Gastrocnemius medialis (tissue), 4 donors: Measurements from ENCODE around the gene FGD4.
"Not testable (repeated sequence)": the region's sequence is repeated elsewhere in the genome, so short reads cannot be mapped to it uniquely, and the experiment has no call there.

Source experiments
- POLR2A ChIP-seq, 2 donors: fragments of 450-650 bp; IDR thresholded peaks; one replicate each; pipeline ENCODE4 v1.6.1; 2017; ENCODE audit warnings: antibody characterized with exemption in 2 of 2, mild to moderate bottlenecking in 2 of 2, moderate library complexity in 2 of 2
- TF ChIP-seq, protein P1 (sequence below), 5 experiments: fragments of 450-650 bp in 3 of 5; fragments of 200-600 bp in 2 of 5; sonication (generic) in 2 of 5; IDR thresholded peaks in 4 of 5; conservative IDR thresholded peaks in 1 of 5; 1 replicate in 4 of 5; 2 replicates in 1 of 5; pipeline ENCODE4 v1.5.1; 2016 to 2019; ENCODE audit warnings: antibody characterized with exemption in 5 of 5, mild to moderate bottlenecking in 3 of 5, moderate library complexity in 3 of 5

DNA sequence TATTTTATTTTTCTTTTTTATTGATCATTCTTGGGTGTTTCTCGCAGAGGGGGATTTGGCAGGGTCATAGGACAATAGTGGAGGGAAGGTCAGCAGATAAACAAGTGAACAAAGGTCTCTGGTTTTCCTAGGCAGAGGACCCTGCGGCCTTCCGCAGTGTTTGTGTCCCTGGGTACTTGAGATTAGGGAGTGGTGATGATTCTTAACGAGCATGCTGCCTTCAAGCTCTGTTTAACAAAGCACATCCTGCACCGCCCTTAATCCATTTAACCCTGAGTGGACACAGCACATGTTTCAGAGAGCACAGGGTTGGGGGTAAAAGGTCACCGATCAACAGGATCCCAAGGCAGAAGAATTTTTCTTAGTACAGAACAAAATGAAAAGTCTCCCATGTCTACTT lies 163.1 kb downstream of the FGD4 start:
- TF ChIP-seq, protein P1, sequence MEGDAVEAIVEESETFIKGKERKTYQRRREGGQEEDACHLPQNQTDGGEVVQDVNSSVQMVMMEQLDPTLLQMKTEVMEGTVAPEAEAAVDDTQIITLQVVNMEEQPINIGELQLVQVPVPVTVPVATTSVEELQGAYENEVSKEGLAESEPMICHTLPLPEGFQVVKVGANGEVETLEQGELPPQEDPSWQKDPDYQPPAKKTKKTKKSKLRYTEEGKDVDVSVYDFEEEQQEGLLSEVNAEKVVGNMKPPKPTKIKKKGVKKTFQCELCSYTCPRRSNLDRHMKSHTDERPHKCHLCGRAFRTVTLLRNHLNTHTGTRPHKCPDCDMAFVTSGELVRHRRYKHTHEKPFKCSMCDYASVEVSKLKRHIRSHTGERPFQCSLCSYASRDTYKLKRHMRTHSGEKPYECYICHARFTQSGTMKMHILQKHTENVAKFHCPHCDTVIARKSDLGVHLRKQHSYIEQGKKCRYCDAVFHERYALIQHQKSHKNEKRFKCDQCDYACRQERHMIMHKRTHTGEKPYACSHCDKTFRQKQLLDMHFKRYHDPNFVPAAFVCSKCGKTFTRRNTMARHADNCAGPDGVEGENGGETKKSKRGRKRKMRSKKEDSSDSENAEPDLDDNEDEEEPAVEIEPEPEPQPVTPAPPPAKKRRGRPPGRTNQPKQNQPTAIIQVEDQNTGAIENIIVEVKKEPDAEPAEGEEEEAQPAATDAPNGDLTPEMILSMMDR (IDR thresholded peaks at IDR 0.05 in 4 of 5, conservative IDR thresholded peaks at IDR 0.05 in 1 of 5) = not testable (repeated sequence)
- not testable (repeated sequence) for TF ChIP-seq POLR2A (IDR thresholded peaks at IDR 0.05)
